ENCODE data around the gene TRMT2B.

TRMT2B gene

DNA sequence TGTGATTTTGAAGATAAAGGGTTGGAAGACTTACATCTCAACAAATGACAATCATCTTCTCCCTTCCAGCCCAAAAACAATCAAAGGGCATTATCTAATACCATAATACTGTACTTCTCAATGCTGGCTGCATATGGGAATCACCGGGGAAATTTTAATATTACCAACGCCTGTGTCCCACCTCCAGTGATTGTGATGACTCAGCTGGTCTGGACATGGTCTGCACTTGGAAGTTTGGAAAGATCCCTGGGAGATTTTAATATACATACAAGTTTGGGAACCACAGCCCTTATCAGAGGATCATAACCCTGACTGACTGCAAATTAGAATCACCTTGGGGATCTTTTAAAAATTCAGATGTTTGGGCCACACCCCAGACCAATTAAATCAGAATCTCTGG is 52.5 kb downstream of the TRMT2B start:
- Histone ChIP-seq H3K36me3 (ENCODE audit: insufficient read depth, low read length) (no peaks in the 10 kb centered on the region), H3K9me3 (ENCODE audit: insufficient read depth, low read depth, low read length) (no peaks in the 10 kb centered on the region), H3K79me2 (ENCODE audit: insufficient read depth, low read length) (no peaks in the 10 kb centered on the region), H4K20me1 (ENCODE audit: insufficient read depth, low read length, poor library complexity, severe bottlenecking) (no peaks in the 10 kb centered on the region), H3K27me3 (ENCODE audit: insufficient read depth, low read length, poor library complexity, severe bottlenecking) (no peaks in the 10 kb centered on the region), H2AFZ (ENCODE audit: low read length) (no peak overlapping the region), H3K4me1 (ENCODE audit: insufficient read depth, low read length, poor library complexity, severe bottlenecking) (no peaks in the 10 kb centered on the region), H3K9ac (ENCODE audit: low read depth, low read length, poor library complexity, severe bottlenecking) (no peak overlapping the region), H3K4me3 (ENCODE audit: low read length, poor library complexity, severe bottlenecking) (no peak overlapping the region), H3F3A (ENCODE audit: low read depth) (no peaks in the 10 kb centered on the region), H3K4me2 (ENCODE audit: low read depth, low read length, poor library complexity, severe bottlenecking) (no peak overlapping the region), H3K9me2 (replicated peaks; ENCODE audit: low read depth, low read length) (no peaks in the 10 kb centered on the region)
- no peak for TF ChIP-seq EZH2phosphoT487 (IDR thresholded peaks at IDR 0.05; ENCODE audit: borderline replicate concordance)
- TF ChIP-seq, protein P1, sequence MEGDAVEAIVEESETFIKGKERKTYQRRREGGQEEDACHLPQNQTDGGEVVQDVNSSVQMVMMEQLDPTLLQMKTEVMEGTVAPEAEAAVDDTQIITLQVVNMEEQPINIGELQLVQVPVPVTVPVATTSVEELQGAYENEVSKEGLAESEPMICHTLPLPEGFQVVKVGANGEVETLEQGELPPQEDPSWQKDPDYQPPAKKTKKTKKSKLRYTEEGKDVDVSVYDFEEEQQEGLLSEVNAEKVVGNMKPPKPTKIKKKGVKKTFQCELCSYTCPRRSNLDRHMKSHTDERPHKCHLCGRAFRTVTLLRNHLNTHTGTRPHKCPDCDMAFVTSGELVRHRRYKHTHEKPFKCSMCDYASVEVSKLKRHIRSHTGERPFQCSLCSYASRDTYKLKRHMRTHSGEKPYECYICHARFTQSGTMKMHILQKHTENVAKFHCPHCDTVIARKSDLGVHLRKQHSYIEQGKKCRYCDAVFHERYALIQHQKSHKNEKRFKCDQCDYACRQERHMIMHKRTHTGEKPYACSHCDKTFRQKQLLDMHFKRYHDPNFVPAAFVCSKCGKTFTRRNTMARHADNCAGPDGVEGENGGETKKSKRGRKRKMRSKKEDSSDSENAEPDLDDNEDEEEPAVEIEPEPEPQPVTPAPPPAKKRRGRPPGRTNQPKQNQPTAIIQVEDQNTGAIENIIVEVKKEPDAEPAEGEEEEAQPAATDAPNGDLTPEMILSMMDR (conservative IDR thresholded peaks at IDR 0.05; ENCODE audit: low read length) = no peak

DNA sequence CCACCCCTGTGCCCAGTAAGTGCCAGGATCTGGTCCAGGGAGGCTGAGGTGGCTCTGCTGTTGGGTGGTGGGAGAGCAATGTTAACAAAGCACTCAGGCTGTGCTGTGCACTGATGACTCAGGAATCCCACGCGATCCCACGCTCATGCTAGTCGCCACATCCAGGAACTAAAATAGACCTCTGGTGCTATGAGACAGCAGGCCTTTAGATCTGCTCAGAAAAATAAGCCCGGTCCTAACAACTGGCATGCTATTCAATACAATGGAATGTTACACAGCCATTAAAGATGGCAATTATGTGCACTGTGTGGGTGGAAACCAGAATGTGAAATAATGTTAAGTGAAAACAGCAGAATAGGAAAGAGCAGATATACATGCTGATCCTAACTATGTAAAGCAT is 56.4 kb downstream of the TRMT2B start:
- no peaks in the 10 kb centered on the region for H3K27me3 ChIP-seq (ENCODE audit: insufficient read depth, low read length, poor library complexity, severe bottlenecking)
- no peaks in the 10 kb centered on the region for H3K4me1 ChIP-seq (ENCODE audit: insufficient read depth, low read length, poor library complexity, severe bottlenecking)
- H3K4me2 ChIP-seq (ENCODE audit: low read depth, low read length, poor library complexity, severe bottlenecking) = no peak overlapping the region
- H3K79me2 ChIP-seq (ENCODE audit: insufficient read depth, low read length) = no peaks in the 10 kb centered on the region
- no peaks in the 10 kb centered on the region for H3K36me3 ChIP-seq (ENCODE audit: insufficient read depth, low read length)
- H2AFZ ChIP-seq (ENCODE audit: low read length) = no peak overlapping the region
- H4K20me1 ChIP-seq (ENCODE audit: insufficient read depth, low read length, poor library complexity, severe bottlenecking) = no peaks in the 10 kb centered on the region
- TF ChIP-seq EZH2phosphoT487 (IDR thresholded peaks at IDR 0.05; ENCODE audit: borderline replicate concordance) = no peak
- TF ChIP-seq, protein P1 (conservative IDR thresholded peaks at IDR 0.05; ENCODE audit: low read length) = no peak
- no peak overlapping the region for H3K4me3 ChIP-seq (ENCODE audit: low read length, poor library complexity, severe bottlenecking)
- H3K9me2 ChIP-seq (replicated peaks; ENCODE audit: low read depth, low read length) = no peaks in the 10 kb centered on the region
- no peaks in the 10 kb centered on the region for H3K9me3 ChIP-seq (ENCODE audit: insufficient read depth, low read depth, low read length)
- no peak overlapping the region for H3K9ac ChIP-seq (ENCODE audit: low read depth, low read length, poor library complexity, severe bottlenecking)
- H3F3A ChIP-seq (ENCODE audit: low read depth) = no peaks in the 10 kb centered on the region

DNA sequence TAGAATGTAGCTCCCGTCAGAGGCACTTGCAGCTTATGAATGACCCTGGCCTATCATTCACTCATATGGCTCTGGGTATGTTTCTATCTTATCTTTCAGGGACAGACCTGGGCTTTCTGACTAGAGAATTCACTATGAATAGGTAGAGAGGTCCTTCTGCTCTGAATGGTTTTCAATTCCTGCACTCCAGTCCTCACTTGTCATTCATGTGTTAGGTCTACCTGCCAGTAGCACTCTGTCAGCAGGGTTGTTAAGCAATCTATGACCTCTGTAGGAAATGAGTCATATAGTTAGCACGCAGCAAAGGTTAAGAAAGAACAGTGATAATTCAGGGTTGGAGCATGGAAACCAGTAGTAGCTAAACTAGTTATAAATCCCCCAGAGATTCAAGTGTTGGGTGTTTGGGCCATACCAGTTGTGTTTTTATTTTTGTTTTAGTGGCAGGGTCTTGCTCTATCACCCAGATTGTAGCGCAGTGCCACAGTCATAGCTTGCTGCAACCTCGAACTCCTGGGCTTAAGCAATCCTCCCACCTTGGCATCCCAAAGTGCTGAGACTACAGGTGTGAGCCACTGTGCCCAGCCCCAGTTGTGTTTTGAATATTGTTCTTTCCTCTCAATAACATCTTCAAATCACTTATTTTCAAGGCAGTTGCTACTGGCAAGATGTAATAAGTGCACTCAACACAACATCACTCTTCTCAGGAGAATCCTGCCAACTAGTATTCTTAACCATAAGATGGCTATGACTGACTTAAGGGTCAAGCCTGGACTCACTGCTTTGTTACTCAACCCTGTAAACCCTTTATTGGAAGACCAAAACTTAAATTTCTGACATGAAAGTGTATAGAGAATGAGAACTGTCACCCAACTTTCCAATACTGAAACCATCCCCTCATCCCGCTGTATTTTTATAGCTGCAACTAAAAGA is 57.3 kb downstream of the TRMT2B start:
- no peaks in the 10 kb centered on the region for H3K36me3 ChIP-seq (ENCODE audit: insufficient read depth, low read length)
- no peaks in the 10 kb centered on the region for H3K79me2 ChIP-seq (ENCODE audit: insufficient read depth, low read length)
- H3K9me2 ChIP-seq (replicated peaks; ENCODE audit: low read depth, low read length) = no peaks in the 10 kb centered on the region
- no peaks in the 10 kb centered on the region for H4K20me1 ChIP-seq (ENCODE audit: insufficient read depth, low read length, poor library complexity, severe bottlenecking)
- no peak overlapping the region for H2AFZ ChIP-seq (ENCODE audit: low read length)
- H3K4me3 ChIP-seq (ENCODE audit: low read length, poor library complexity, severe bottlenecking) = no peak overlapping the region
- no peak overlapping the region for H3K4me2 ChIP-seq (ENCODE audit: low read depth, low read length, poor library complexity, severe bottlenecking)
- no peaks in the 10 kb centered on the region for H3K4me1 ChIP-seq (ENCODE audit: insufficient read depth, low read length, poor library complexity, severe bottlenecking)
- no peaks in the 10 kb centered on the region for H3F3A ChIP-seq (ENCODE audit: low read depth)
- no peaks in the 10 kb centered on the region for H3K9me3 ChIP-seq (ENCODE audit: insufficient read depth, low read depth, low read length)
- TF ChIP-seq EZH2phosphoT487 (IDR thresholded peaks at IDR 0.05; ENCODE audit: borderline replicate concordance) = no peak
- TF ChIP-seq, protein P1 (conservative IDR thresholded peaks at IDR 0.05; ENCODE audit: low read length) = no peak
- H3K9ac ChIP-seq (ENCODE audit: low read depth, low read length, poor library complexity, severe bottlenecking) = no peak overlapping the region
- no peaks in the 10 kb centered on the region for H3K27me3 ChIP-seq (ENCODE audit: insufficient read depth, low read length, poor library complexity, severe bottlenecking)

Data from Loucy (cell line).